ENCODE data around the gene SECISBP2L.

Gene SECISBP2L

GRCh38 chr15:49060710-49061495 lies 14.7 kb upstream of the SECISBP2L start:
- DNase-seq (ENCODE audit: low spot score) = no peak

- DNase-seq (ENCODE audit: low spot score) = no peak
Measured at GRCh38 chr15:49059491-49059890, 13.2 kb upstream of the SECISBP2L start.

- no peak for DNase-seq (ENCODE audit: low spot score)
Measured at GRCh38 chr15:49058559-49058958, 12.3 kb upstream of the SECISBP2L start.

- no peak for DNase-seq (ENCODE audit: low spot score)
Measured at GRCh38 chr15:49055630-49056029, 9.4 kb upstream of the SECISBP2L start.

- no peak for DNase-seq (ENCODE audit: low spot score)
Measured at GRCh38 chr15:49052662-49053061, 6.4 kb upstream of the SECISBP2L start.

GRCh38 chr15:49047456-49047855 lies 1.2 kb upstream of the SECISBP2L start:
- DNase-seq (ENCODE audit: low spot score) = no peak

- DNase-seq (ENCODE audit: low spot score) = no peak
Measured at GRCh38 chr15:49045751-49046219, 461 bp downstream of the SECISBP2L start.

- no peak for DNase-seq (ENCODE audit: low spot score)
Measured at GRCh38 chr15:49044766-49045606, 1.3 kb downstream of the SECISBP2L start.

GRCh38 chr15:49044002-49044401 lies 2.2 kb downstream of the SECISBP2L start:
- DNase-seq (ENCODE audit: low spot score) = no peak

- no peak for DNase-seq (ENCODE audit: low spot score)
Measured at GRCh38 chr15:49042165-49042564, 4.1 kb downstream of the SECISBP2L start.

GRCh38 chr15:49041426-49041825 lies 4.8 kb downstream of the SECISBP2L start:
- no peak for DNase-seq (ENCODE audit: low spot score)

- no peak for DNase-seq (ENCODE audit: low spot score)
Measured at GRCh38 chr15:49040151-49040550, 6.1 kb downstream of the SECISBP2L start.

- no peak for DNase-seq (ENCODE audit: low spot score)
Measured at GRCh38 chr15:49038382-49038781, 7.9 kb downstream of the SECISBP2L start.

- DNase-seq (ENCODE audit: low spot score) = no peak
Measured at GRCh38 chr15:49037546-49037940, 8.7 kb downstream of the SECISBP2L start.

GRCh38 chr15:49036650-49037545 lies 9.3 kb downstream of the SECISBP2L start:
- no peak for DNase-seq (ENCODE audit: low spot score)

- no peak for DNase-seq (ENCODE audit: low spot score)
Measured at GRCh38 chr15:49035825-49036224, 10.4 kb downstream of the SECISBP2L start.

- no peak for DNase-seq (ENCODE audit: low spot score)
Measured at GRCh38 chr15:49032601-49033145, 13.6 kb downstream of the SECISBP2L start.

GRCh38 chr15:49031804-49032203 lies 14.4 kb downstream of the SECISBP2L start:
- no peak for DNase-seq (ENCODE audit: low spot score)

GRCh38 chr15:49026700-49027099 lies 19.5 kb downstream of the SECISBP2L start:
- DNase-seq (ENCODE audit: low spot score) = no peak

GRCh38 chr15:49024840-49025239 lies 21.4 kb downstream of the SECISBP2L start:
- no peak for DNase-seq (ENCODE audit: low spot score)

- DNase-seq (ENCODE audit: low spot score) = no peak
Measured at GRCh38 chr15:49023354-49023753, 22.9 kb downstream of the SECISBP2L start.

- no peak for DNase-seq (ENCODE audit: low spot score)
Measured at GRCh38 chr15:49015896-49016295, 30.4 kb downstream of the SECISBP2L start.

Data from ecto neural progenitor cell (in vitro differentiated cells).